CD8-positive, alpha-beta memory T cell (primary cell): ENCODE measurements around the gene ID3. TPM values are rescaled to one million over a fixed set of nuclear protein-coding genes. Genes with fewer than 3 reads are reported as not detected.

Source experiments
- CTCF ChIA-PET: fragments of 350-600 bp; sonication (Branson Sonifier 250); formaldehyde crosslinking; loops from one replicate; lab custom pipeline; 2021; ENCODE audit warnings: antibody characterized with exemption; lab: Charles Lee
- POLR2A ChIA-PET: fragments of 350-600 bp; sonication (Branson Sonifier 250); formaldehyde crosslinking; loops from one replicate; lab custom pipeline; 2021; ENCODE audit warnings: antibody characterized with exemption; lab: Charles Lee
- DNase-seq, 5 donors: peaks; one replicate each; pipeline versions ENCODE4 v3.0.0 to v3.0.0-alpha.2; 2020 to 2022; ENCODE audit warnings: mixed read lengths in 1 of 5
- H3K27ac ChIP-seq: one replicate; pipeline ENCODE4 v1.7.0; 2013; ENCODE audit warnings: low read depth, mild to moderate bottlenecking, low read length, moderate library complexity
- H3K27me3 ChIP-seq: 2 replicates; pipeline ENCODE4 v1.7.0; 2013; ENCODE audit warnings: low read length, mild to moderate bottlenecking; ENCODE audit not compliant: insufficient read depth, poor library complexity, severe bottlenecking
- H3K36me3 ChIP-seq: 2 replicates; pipeline ENCODE4 v1.7.0; 2013; ENCODE audit warnings: mild to moderate bottlenecking, low read length, moderate library complexity; ENCODE audit not compliant: insufficient read depth
- H3K4me1 ChIP-seq: 2 replicates; pipeline ENCODE4 v1.7.0; 2013; ENCODE audit warnings: mild to moderate bottlenecking, low read length, moderate library complexity; ENCODE audit not compliant: insufficient read depth
- H3K4me3 ChIP-seq: 2 replicates; pipeline ENCODE4 v1.7.0; 2013; ENCODE audit warnings: mild to moderate bottlenecking, low read length
- H3K9me3 ChIP-seq: 2 replicates; pipeline ENCODE4 v1.7.0; 2013; ENCODE audit warnings: mild to moderate bottlenecking, low read length
- H3K27ac Mint-ChIP-seq, 8 donors: one replicate each; pipeline ENCODE4 v1.8.0; 2020 to 2021; ENCODE audit warnings: mixed read lengths in 8 of 8, mild to moderate bottlenecking in 6 of 8, inconsistent platforms in 3 of 8, moderate library complexity in 3 of 8
- H3K27me3 Mint-ChIP-seq, 2 donors: one replicate each; pipeline ENCODE4 v1.8.0; 2020 to 2021; ENCODE audit warnings: mixed read lengths in 2 of 2, mild to moderate bottlenecking in 1 of 2, moderate library complexity in 1 of 2
- H3K36me3 Mint-ChIP-seq, 3 donors: one replicate each; pipeline ENCODE4 v1.8.0; 2020 to 2021; ENCODE audit warnings: mixed read lengths in 3 of 3, inconsistent platforms in 1 of 3, mild to moderate bottlenecking in 1 of 3
- H3K4me1 Mint-ChIP-seq, 3 donors: one replicate each; pipeline ENCODE4 v1.8.0; 2020 to 2021; ENCODE audit warnings: mixed read lengths in 3 of 3, inconsistent platforms in 1 of 3, mild to moderate bottlenecking in 1 of 3
- H3K4me3 Mint-ChIP-seq, 7 donors: one replicate each; pipeline ENCODE4 v1.8.0; 2020 to 2021; ENCODE audit warnings: mixed read lengths in 7 of 7, mild to moderate bottlenecking in 6 of 7, moderate library complexity in 4 of 7, inconsistent platforms in 2 of 7
- H3K9me3 Mint-ChIP-seq, 5 donors: one replicate each; pipeline ENCODE4 v1.8.0; 2020 to 2022; ENCODE audit warnings: mixed read lengths in 5 of 5, mild to moderate bottlenecking in 3 of 5, moderate library complexity in 2 of 5, inconsistent platforms in 1 of 5
- polyA plus RNA-seq: library from polyadenylated mRNA; unstranded; fragments of 300-500 nt; fragmentation: Illumina TruSeq; gene quantifications from one replicate; pipeline ENCODE4 v1.2.3, GENCODE V29; 2021
- total RNA-seq, 2 experiments: library from RNA; stranded (reverse); gene quantifications; one replicate each; pipeline ENCODE4 v1.2.3, GENCODE V29; 2021

Gene ID3
- total and polyA plus RNA-seq, 3 experiments from 2014 or later = 4.7 to 19.3 (median 18.4) TPM

GRCh38 chr1:23562137-23562876 lies 3.0 kb upstream of the ID3 start:
- Mint-ChIP-seq H3K4me1 (peaks cover 21 to 41% (median 31%) of the 10 kb centered on the region in 3 donors), H3K27ac (peak overlapping the region in 2 of 8 donors; percentile 32 to 84), H3K4me3 (peak overlapping the region in 1 of 7 donors; percentile 41), H3K27me3 (peaks cover 7 to 13% of the 10 kb centered on the region in 2 donors), H3K36me3 (peaks cover 0 to 9% (median 0%) of the 10 kb centered on the region in 3 donors), H3K9me3 (no peaks in the 10 kb centered on the region)
- Histone ChIP-seq H3K27me3 (no peaks in the 10 kb centered on the region), H3K27ac (peak overlapping the region; percentile 52), H3K4me3 (no peak overlapping the region), H3K9me3 (no peaks in the 10 kb centered on the region), H3K36me3 (no peaks in the 10 kb centered on the region), H3K4me1 (peaks cover 27% of the 10 kb centered on the region)
- ChIA-PET CTCF (interaction anchor here (1.6 to 2.8 kb wide), 3 partner anchors 15 to 75 kb away, joined by 5 to 7 read pairs (median 6); no protein-coding TSS in a partner anchor), POLR2A (interaction anchor here (0.6 kb wide), 3 partner anchors 15 to 225 kb away, joined by 3 to 6 read pairs (median 3); no protein-coding TSS in a partner anchor)
- peak in 1 of 5 donors; percentile 46 for DNase-seq

GRCh38 chr1:23561813-23562100 lies 2.5 kb upstream of the ID3 start:
- peak overlapping the region in 1 of 8 donors; percentile 25 for H3K27ac Mint-ChIP-seq
- H3K9me3 ChIP-seq = no peaks in the 10 kb centered on the region
- no peaks in the 10 kb centered on the region for H3K9me3 Mint-ChIP-seq
- H3K36me3 Mint-ChIP-seq = peaks cover 0 to 9% (median 1%) of the 10 kb centered on the region in 3 donors
- H3K4me3 ChIP-seq = no peak overlapping the region
- H3K4me3 Mint-ChIP-seq = peak overlapping the region in 1 of 7 donors; percentile 44
- peaks cover 26 to 47% (median 37%) of the 10 kb centered on the region in 3 donors for H3K4me1 Mint-ChIP-seq
- peaks cover 32% of the 10 kb centered on the region for H3K4me1 ChIP-seq
- peak overlapping the region; percentile 52 for H3K27ac ChIP-seq
- no peaks in the 10 kb centered on the region for H3K27me3 ChIP-seq
- no peak for DNase-seq
- ChIA-PET POLR2A (interaction anchor here (0.6 kb wide), 2 partner anchors 16 to 226 kb away, joined by 3 to 6 read pairs; no protein-coding TSS in a partner anchor), CTCF (interaction anchor here (1.6 to 2.8 kb wide), 2 partner anchors 15 to 76 kb away, joined by 5 to 7 read pairs; no protein-coding TSS in a partner anchor)
- H3K27me3 Mint-ChIP-seq = peaks cover 7 to 9% of the 10 kb centered on the region in 2 donors
- no peaks in the 10 kb centered on the region for H3K36me3 ChIP-seq

GRCh38 chr1:23561076-23561812 lies 1.9 kb upstream of the ID3 start:
- no peaks in the 10 kb centered on the region for H3K9me3 ChIP-seq
- Mint-ChIP-seq H3K4me1 (peaks cover 29 to 49% (median 42%) of the 10 kb centered on the region in 3 donors), H3K4me3 (peak overlapping the region in 2 of 7 donors; percentile 15 to 93), H3K9me3 (no peaks in the 10 kb centered on the region), H3K27me3 (peaks cover 4 to 9% of the 10 kb centered on the region in 2 donors), H3K27ac (peak overlapping the region in 3 of 8 donors; percentile 14 to 41 (median 25)), H3K36me3 (peaks cover 0 to 9% (median 1%) of the 10 kb centered on the region in 3 donors)
- H3K4me1 ChIP-seq = peaks cover 37% of the 10 kb centered on the region
- no peak overlapping the region for H3K27ac ChIP-seq
- POLR2A ChIA-PET = no interaction called here
- no peak overlapping the region for H3K4me3 ChIP-seq
- CTCF ChIA-PET = interaction anchor here (1.6 to 2.8 kb wide), 2 partner anchors 16 to 76 kb away, joined by 5 to 7 read pairs; no protein-coding TSS in a partner anchor
- DNase-seq = no peak
- no peaks in the 10 kb centered on the region for H3K36me3 ChIP-seq
- no peaks in the 10 kb centered on the region for H3K27me3 ChIP-seq

GRCh38 chr1:23559985-23560741 lies 862 bp upstream of the ID3 start:
- H3K27me3 Mint-ChIP-seq = peaks cover 0 to 9% of the 10 kb centered on the region in 2 donors
- peak overlapping the region; percentile 91 to 96 (median 93) for H3K4me3 Mint-ChIP-seq
- no peaks in the 10 kb centered on the region for H3K36me3 ChIP-seq
- peak overlapping the region; percentile 81 to 95 (median 91) for H3K27ac Mint-ChIP-seq
- peaks cover 39 to 59% (median 53%) of the 10 kb centered on the region in 3 donors for H3K4me1 Mint-ChIP-seq
- H3K36me3 Mint-ChIP-seq = peaks cover 0 to 9% (median 1%) of the 10 kb centered on the region in 3 donors
- H3K27ac ChIP-seq = peak overlapping the region; percentile 53
- CTCF ChIA-PET = interaction anchor here (0.8 to 13.0 kb wide), 9 partner anchors 10 to 75 kb away, joined by 3 to 268 read pairs (median 5); no protein-coding TSS in a partner anchor
- no peaks in the 10 kb centered on the region for H3K9me3 Mint-ChIP-seq
- H3K27me3 ChIP-seq = no peaks in the 10 kb centered on the region
- H3K9me3 ChIP-seq = no peaks in the 10 kb centered on the region
- DNase-seq = peak in 1 of 5 donors; percentile 24
- peaks cover 48% of the 10 kb centered on the region for H3K4me1 ChIP-seq
- POLR2A ChIA-PET = interaction anchor here (0.6 to 2.6 kb wide), 9 partner anchors 21 to 222 kb away, joined by 3 to 30 read pairs (median 6); no protein-coding TSS in a partner anchor
- H3K4me3 ChIP-seq = peak overlapping the region; percentile 92

DNA sequence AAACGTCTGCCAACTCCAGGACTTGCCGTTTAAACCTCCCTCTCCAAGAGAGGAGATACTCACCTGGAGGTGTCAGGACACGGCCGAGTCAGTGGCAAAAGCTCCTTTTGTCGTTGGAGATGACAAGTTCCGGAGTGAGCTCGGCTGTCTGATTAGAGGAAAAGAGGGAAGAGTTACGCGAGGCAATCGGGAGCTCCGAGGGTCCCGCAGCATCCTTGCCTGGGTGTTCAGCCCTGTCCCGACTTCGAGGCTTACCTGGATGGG lies 497 bp downstream of the ID3 start:
- CTCF ChIA-PET = interaction anchor here (0.9 to 13.0 kb wide), 15 partner anchors 8 to 77 kb away, joined by 3 to 268 read pairs (median 5); no protein-coding TSS in a partner anchor
- Histone ChIP-seq H3K4me1 (peaks cover 56% of the 10 kb centered on the region), H3K27me3 (no peaks in the 10 kb centered on the region), H3K27ac (peak overlapping the region; percentile 80), H3K36me3 (no peaks in the 10 kb centered on the region), H3K9me3 (no peaks in the 10 kb centered on the region), H3K4me3 (peak overlapping the region; percentile 92)
- H3K27me3 Mint-ChIP-seq = peaks cover 0 to 8% of the 10 kb centered on the region in 2 donors
- peak overlapping the region; percentile 91 to 96 (median 93) for H3K4me3 Mint-ChIP-seq
- no peaks in the 10 kb centered on the region for H3K9me3 Mint-ChIP-seq
- peak in 1 of 5 donors; percentile 30 for DNase-seq
- peaks cover 0 to 9% (median 1%) of the 10 kb centered on the region in 3 donors for H3K36me3 Mint-ChIP-seq
- H3K4me1 Mint-ChIP-seq = peaks cover 48 to 68% (median 62%) of the 10 kb centered on the region in 3 donors
- peak overlapping the region; percentile 63 to 94 (median 90) for H3K27ac Mint-ChIP-seq
- POLR2A ChIA-PET = interaction anchor here (1.1 to 2.6 kb wide), 8 partner anchors 18 to 76 kb away, joined by 3 to 30 read pairs (median 6); no protein-coding TSS in a partner anchor

DNA sequence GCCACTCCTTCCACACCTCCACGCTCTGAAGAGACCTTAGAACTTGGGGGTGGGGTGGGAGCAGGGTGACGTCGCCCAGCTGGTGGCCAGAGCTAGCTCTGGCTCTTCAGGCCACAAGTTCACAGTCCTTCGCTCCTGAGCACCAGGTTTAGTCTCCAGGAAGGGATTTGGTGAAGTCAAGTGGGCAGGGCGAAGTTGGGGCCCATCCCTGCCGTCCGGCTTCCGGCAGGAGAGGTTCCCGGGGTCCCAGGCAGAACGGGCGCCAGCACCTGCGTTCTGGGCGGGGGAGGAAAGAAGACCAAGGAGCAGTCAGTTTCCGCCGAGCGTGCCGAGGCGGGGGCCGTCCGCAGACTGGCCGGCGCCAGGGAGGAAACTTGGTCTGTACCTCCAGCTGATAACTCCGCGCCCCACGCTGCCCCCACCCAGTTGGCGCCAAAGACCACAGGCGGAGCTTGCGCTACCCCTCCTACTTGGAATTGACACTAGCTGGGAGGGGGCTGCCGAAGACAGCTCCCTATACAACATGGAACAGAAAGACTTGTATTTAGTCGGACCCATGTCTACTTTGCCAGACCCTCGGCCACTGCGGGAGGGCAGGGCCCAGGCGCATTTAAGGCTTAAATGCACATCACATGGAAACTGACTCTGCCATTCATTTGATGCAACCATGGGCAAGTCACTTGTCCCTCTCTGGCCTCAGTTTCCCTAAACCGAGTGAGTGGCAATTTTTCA lies 995 bp downstream of the ID3 start:
- Mint-ChIP-seq H3K4me3 (peak overlapping the region; percentile 91 to 96 (median 93)), H3K9me3 (no peaks in the 10 kb centered on the region), H3K27me3 (peaks cover 0 to 7% of the 10 kb centered on the region in 2 donors), H3K27ac (peak overlapping the region; percentile 63 to 94 (median 90)), H3K4me1 (peaks cover 50 to 69% (median 67%) of the 10 kb centered on the region in 3 donors), H3K36me3 (peaks cover 0 to 9% (median 1%) of the 10 kb centered on the region in 3 donors)
- H3K27ac ChIP-seq = peak overlapping the region; percentile 80
- DNase-seq = peak in 2 of 5 donors; percentile 22 to 29
- ChIA-PET POLR2A (interaction anchor here (0.6 to 2.6 kb wide), 9 partner anchors 19 to 77 kb away, joined by 3 to 30 read pairs (median 5); no protein-coding TSS in a partner anchor), CTCF (interaction anchor here (0.9 to 13.0 kb wide), 15 partner anchors 8 to 77 kb away, joined by 3 to 268 read pairs (median 5); no protein-coding TSS in a partner anchor)
- no peaks in the 10 kb centered on the region for H3K36me3 ChIP-seq
- H3K4me1 ChIP-seq = peaks cover 61% of the 10 kb centered on the region
- H3K9me3 ChIP-seq = no peaks in the 10 kb centered on the region
- H3K27me3 ChIP-seq = no peaks in the 10 kb centered on the region
- H3K4me3 ChIP-seq = peak overlapping the region; percentile 92
